ENCODE measurements around the gene JAKMIP2.

- TF ChIP-seq, protein P1, sequence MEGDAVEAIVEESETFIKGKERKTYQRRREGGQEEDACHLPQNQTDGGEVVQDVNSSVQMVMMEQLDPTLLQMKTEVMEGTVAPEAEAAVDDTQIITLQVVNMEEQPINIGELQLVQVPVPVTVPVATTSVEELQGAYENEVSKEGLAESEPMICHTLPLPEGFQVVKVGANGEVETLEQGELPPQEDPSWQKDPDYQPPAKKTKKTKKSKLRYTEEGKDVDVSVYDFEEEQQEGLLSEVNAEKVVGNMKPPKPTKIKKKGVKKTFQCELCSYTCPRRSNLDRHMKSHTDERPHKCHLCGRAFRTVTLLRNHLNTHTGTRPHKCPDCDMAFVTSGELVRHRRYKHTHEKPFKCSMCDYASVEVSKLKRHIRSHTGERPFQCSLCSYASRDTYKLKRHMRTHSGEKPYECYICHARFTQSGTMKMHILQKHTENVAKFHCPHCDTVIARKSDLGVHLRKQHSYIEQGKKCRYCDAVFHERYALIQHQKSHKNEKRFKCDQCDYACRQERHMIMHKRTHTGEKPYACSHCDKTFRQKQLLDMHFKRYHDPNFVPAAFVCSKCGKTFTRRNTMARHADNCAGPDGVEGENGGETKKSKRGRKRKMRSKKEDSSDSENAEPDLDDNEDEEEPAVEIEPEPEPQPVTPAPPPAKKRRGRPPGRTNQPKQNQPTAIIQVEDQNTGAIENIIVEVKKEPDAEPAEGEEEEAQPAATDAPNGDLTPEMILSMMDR (conservative IDR thresholded peaks at IDR 0.05 in 1 of 2, IDR thresholded peaks at IDR 0.05 in 1 of 2; ENCODE audit: extremely low read depth in 1 of 2, insufficient read depth in 1 of 2, low read depth in 1 of 2, low read length in 2 of 2) = no peak
- TF ChIP-seq EZH2 (IDR thresholded peaks at IDR 0.05; ENCODE audit: borderline replicate concordance, low read length) = no peak
Observed at GRCh38 chr5:147673791-147674190, 108.7 kb downstream of the JAKMIP2 start.

All from mammary epithelial cell (primary cell).